SU-DHL-6 (cell line): ENCODE measurements around the gene PTPRN2.

Experiments used
- EZH2phosphoT487 ChIP-seq: fragments of 200-600 bp; sonication (generic), shearing (Covaris generic); conservative IDR thresholded peaks from 2 replicates; pipeline ENCODE4 v1.6.1; 2018; ENCODE audit warnings: mild to moderate bottlenecking, antibody characterized with exemption, low read length, moderate library complexity, mixed read lengths
- TF ChIP-seq, protein P1 (sequence below): fragments of 200-600 bp; sonication (generic); IDR thresholded peaks from one replicate; pipeline ENCODE4 v1.5.1; 2017; ENCODE audit warnings: antibody characterized with exemption, mild to moderate bottlenecking, low read length, moderate library complexity; ENCODE audit not compliant: insufficient read depth, poor library complexity, severe bottlenecking

DNA sequence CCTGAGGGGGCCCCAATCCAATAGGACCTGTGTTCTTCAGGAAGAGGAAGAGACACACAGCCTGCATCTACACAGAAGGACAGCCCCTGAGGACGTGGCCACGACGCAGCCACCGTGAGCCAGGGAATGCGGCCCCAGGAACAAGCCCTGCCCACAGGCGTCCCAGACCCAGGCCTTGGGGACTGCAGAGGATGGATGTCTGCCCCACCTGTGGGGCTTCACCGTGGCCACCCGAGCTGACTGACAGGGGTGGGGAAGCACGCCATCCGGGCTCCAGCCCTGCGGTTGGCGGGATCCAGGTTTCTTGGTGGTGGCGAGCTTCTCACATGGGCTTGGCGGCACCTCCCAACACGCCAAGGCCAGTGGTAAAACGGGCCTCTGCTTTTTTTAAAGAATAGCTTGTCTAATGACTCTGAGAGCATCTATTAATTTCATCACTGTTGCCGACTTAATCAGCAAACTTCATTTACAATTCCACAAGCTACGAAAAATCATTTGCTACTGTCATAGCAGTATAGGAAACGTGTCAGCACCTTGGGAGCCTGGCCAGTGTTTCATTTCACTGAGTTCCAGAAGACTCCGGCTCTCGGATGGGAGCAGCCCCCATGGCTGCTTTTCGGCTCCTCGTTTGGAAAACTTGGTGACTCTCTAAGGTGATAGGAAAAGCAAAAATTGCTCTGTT is 584.0 kb downstream of the PTPRN2 start:
- TF ChIP-seq, protein P1, sequence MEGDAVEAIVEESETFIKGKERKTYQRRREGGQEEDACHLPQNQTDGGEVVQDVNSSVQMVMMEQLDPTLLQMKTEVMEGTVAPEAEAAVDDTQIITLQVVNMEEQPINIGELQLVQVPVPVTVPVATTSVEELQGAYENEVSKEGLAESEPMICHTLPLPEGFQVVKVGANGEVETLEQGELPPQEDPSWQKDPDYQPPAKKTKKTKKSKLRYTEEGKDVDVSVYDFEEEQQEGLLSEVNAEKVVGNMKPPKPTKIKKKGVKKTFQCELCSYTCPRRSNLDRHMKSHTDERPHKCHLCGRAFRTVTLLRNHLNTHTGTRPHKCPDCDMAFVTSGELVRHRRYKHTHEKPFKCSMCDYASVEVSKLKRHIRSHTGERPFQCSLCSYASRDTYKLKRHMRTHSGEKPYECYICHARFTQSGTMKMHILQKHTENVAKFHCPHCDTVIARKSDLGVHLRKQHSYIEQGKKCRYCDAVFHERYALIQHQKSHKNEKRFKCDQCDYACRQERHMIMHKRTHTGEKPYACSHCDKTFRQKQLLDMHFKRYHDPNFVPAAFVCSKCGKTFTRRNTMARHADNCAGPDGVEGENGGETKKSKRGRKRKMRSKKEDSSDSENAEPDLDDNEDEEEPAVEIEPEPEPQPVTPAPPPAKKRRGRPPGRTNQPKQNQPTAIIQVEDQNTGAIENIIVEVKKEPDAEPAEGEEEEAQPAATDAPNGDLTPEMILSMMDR: no peak
- no peak for TF ChIP-seq EZH2phosphoT487
